CD14-positive monocyte (primary cell): ENCODE results near the gene LRRC38. TPM values are rescaled to one million over a fixed set of nuclear protein-coding genes. Genes with fewer than 3 reads are reported as not detected.

Experiments
- DNase-seq, 3 donors: peaks; one replicate each; pipeline ENCODE4 v3.0.0-alpha.2; 2011 to 2022
- H2AFZ ChIP-seq: 2 replicates; pipeline ENCODE4 v1.6.0; 2012; ENCODE audit warnings: mild to moderate bottlenecking, low read depth, low read length, inconsistent platforms; ENCODE audit not compliant: insufficient read depth, poor library complexity, severe bottlenecking
- H3K27ac ChIP-seq, 2 donors: 1 replicate in 1 of 2; 2 replicates in 1 of 2; pipeline ENCODE4 v1.5.1; 2012 to 2013; ENCODE audit warnings: low read length in 2 of 2, control low read depth in 1 of 2, inconsistent platforms in 1 of 2, low read depth in 1 of 2, mild to moderate bottlenecking in 1 of 2
- H3K27me3 ChIP-seq, 2 donors: one replicate each; pipeline versions ENCODE4 v1.6.0 to v1.6.1; 2011 to 2013; ENCODE audit warnings: low read length in 2 of 2; ENCODE audit not compliant: control insufficient read depth in 2 of 2, insufficient read depth in 2 of 2
- H3K36me3 ChIP-seq, 2 donors: replicated peaks in 1 of 2; 1 replicate in 1 of 2; 2 replicates in 1 of 2; pipeline versions ENCODE4 v1.5.1 to v1.6.1; 2012 to 2013; ENCODE audit warnings: low read length in 2 of 2, control low read depth in 1 of 2, inconsistent platforms in 1 of 2, mild to moderate bottlenecking in 1 of 2; ENCODE audit not compliant: insufficient read depth in 2 of 2, control insufficient read depth in 1 of 2
- H3K4me1 ChIP-seq, 2 donors: 1 replicate in 1 of 2; 2 replicates in 1 of 2; pipeline versions ENCODE4 v1.5.1 to v1.6.1; 2012 to 2013; ENCODE audit warnings: low read length in 2 of 2, control low read depth in 1 of 2, inconsistent platforms in 1 of 2, mild to moderate bottlenecking in 1 of 2, moderate library complexity in 1 of 2; ENCODE audit not compliant: insufficient read depth in 2 of 2, control insufficient read depth in 1 of 2
- H3K4me2 ChIP-seq: replicated peaks from 2 replicates; pipeline ENCODE3; 2012; ENCODE audit warnings: low read length, moderate library complexity, mild to moderate bottlenecking; ENCODE audit not compliant: poor library complexity, severe bottlenecking; ENCODE audit errors: extremely low read depth
- H3K4me3 ChIP-seq, 3 experiments: fragments of 200-600 bp in 1 of 3; sonication (generic) in 1 of 3; replicated peaks in 1 of 3; 1 replicate in 2 of 3; 2 replicates in 1 of 3; pipeline ENCODE4 v1.5.1; 2011 to 2013; ENCODE audit warnings: low read length in 3 of 3, mild to moderate bottlenecking in 3 of 3, control low read depth in 2 of 3, low read depth in 2 of 3, inconsistent platforms in 1 of 3, moderate library complexity in 1 of 3
- H3K79me2 ChIP-seq: 2 replicates; pipeline ENCODE4 v1.6.0; 2012; ENCODE audit warnings: mild to moderate bottlenecking, control low read depth, inconsistent platforms, low read length, moderate library complexity; ENCODE audit not compliant: insufficient read depth
- H3K9ac ChIP-seq: 2 replicates; pipeline ENCODE4 v1.6.0; 2017; ENCODE audit warnings: low read length, mild to moderate bottlenecking; ENCODE audit not compliant: insufficient read depth, poor library complexity, severe bottlenecking
- H3K9me3 ChIP-seq, 2 donors: replicated peaks in 1 of 2; 1 replicate in 1 of 2; 2 replicates in 1 of 2; pipeline versions ENCODE4 v1.5.1 to v1.6.1; 2012 to 2013; ENCODE audit warnings: low read length in 2 of 2, control low read depth in 1 of 2; ENCODE audit not compliant: control insufficient read depth in 1 of 2, insufficient read depth in 1 of 2
- H4K20me1 ChIP-seq: 2 replicates; pipeline ENCODE4 v1.6.0; 2012; ENCODE audit warnings: mild to moderate bottlenecking, low read length, control low read depth, moderate library complexity; ENCODE audit not compliant: insufficient read depth
- H3K27ac Mint-ChIP-seq, 7 donors: one replicate each; pipeline ENCODE4 v1.8.0; 2020; ENCODE audit warnings: mild to moderate bottlenecking in 7 of 7, mixed read lengths in 7 of 7, moderate library complexity in 6 of 7, inconsistent platforms in 2 of 7
- H3K27me3 Mint-ChIP-seq, 3 donors: one replicate each; pipeline ENCODE4 v1.8.0; 2021 to 2022; ENCODE audit warnings: low read depth in 3 of 3, mild to moderate bottlenecking in 3 of 3, mixed read lengths in 3 of 3, moderate library complexity in 3 of 3, inconsistent platforms in 1 of 3
- H3K36me3 Mint-ChIP-seq, 2 donors: one replicate each; pipeline ENCODE4 v1.8.0; 2020; ENCODE audit warnings: mixed read lengths in 2 of 2, inconsistent platforms in 1 of 2, mild to moderate bottlenecking in 1 of 2
- H3K4me1 Mint-ChIP-seq: one replicate; pipeline ENCODE4 v1.8.0; 2020; ENCODE audit warnings: mild to moderate bottlenecking, mixed read lengths
- H3K4me3 Mint-ChIP-seq, 2 donors: one replicate each; pipeline ENCODE4 v1.8.0; 2020; ENCODE audit warnings: mild to moderate bottlenecking in 2 of 2, mixed read lengths in 2 of 2, moderate library complexity in 1 of 2
- H3K9me3 Mint-ChIP-seq, 7 donors: one replicate each; pipeline ENCODE4 v1.8.0; 2020 to 2022; ENCODE audit warnings: mixed read lengths in 7 of 7, mild to moderate bottlenecking in 6 of 7, moderate library complexity in 6 of 7, inconsistent platforms in 2 of 7
- CTCF ChIP-seq: fragments of 200-600 bp; IDR thresholded peaks from one replicate; pipeline ENCODE4 v1.8.0; 2022; ENCODE audit warnings: antibody characterized with exemption, mild to moderate bottlenecking
- WGBS: methylation state at CpG from one replicate; pipeline ENCODE4 v1.1.5; 2013; ENCODE audit warnings: missing lambda C conversion rate; ENCODE audit not compliant: insufficient coverage; 5-methylcytosine and 5-hydroxymethylcytosine counted together
- intact Hi-C, 2 donors: fragments of 100-400 bp; cut with micrococcal nuclease; formaldehyde crosslinking; loops; one replicate each; pipeline versions ENCODE4 v1.15.0 to v1.15.1; 2023
- polyA plus RNA-seq, 3 donors: library from polyadenylated mRNA; depleted of rRNA in 1 of 3; unstranded in 2 of 3; stranded (reverse) in 1 of 3; fragments of 300-500 nt in 2 of 3; fragments of >200 nt in 1 of 3; fragmentation: Illumina TruSeq in 2 of 3; gene quantifications; 1 replicate in 2 of 3; 2 replicates in 1 of 3; pipeline ENCODE4 v1.2.3, GENCODE V29; 2012 to 2021

Gene LRRC38
- polyA plus RNA-seq, 3 donors = not detected

DNA sequence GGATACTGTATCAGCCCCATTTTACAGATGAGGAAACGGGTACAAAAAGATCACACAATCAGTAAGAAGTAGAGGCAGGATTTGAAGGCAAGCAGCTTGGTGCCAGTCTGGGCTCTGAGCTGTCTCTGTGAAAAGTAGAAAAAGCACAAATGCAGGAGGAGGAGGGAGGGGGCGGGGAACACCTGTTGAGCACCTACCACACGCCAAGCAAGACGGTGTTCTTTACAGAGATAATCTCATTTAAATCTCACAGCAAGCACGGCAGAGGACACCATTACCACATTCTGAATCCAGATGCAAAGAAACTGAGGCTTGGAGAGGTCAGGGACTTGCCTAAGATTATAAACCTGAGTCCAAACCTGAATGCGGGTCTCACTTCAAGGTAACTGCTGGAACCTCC is 3.3 kb downstream of the LRRC38 start:
- Histone ChIP-seq H3K27ac (no peak overlapping the region), H3K9ac (no peak overlapping the region), H2AFZ (no peak overlapping the region), H3K27me3 (peaks cover 14 to 39% of the 10 kb centered on the region in 2 donors), H3K36me3 (no peaks in the 10 kb centered on the region), H3K4me3 (no peak overlapping the region), H3K9me3 (no peaks in the 10 kb centered on the region), H4K20me1 (no peaks in the 10 kb centered on the region), H3K4me1 (no peaks in the 10 kb centered on the region), H3K79me2 (no peaks in the 10 kb centered on the region), H3K4me2 (no peak overlapping the region)
- peaks cover 0 to 3% (median 0%) of the 10 kb centered on the region in 7 donors for H3K9me3 Mint-ChIP-seq
- H3K4me3 Mint-ChIP-seq = no peak overlapping the region
- 78% methylated on average over 1 of the region's 6 CpGs for WGBS
- H3K27me3 Mint-ChIP-seq = peaks cover 36 to 52% (median 51%) of the 10 kb centered on the region in 3 donors
- H3K27ac Mint-ChIP-seq = no peak overlapping the region
- no peak for TF ChIP-seq CTCF
- no peaks in the 10 kb centered on the region for H3K4me1 Mint-ChIP-seq
- DNase-seq = no peak
- no peaks in the 10 kb centered on the region for H3K36me3 Mint-ChIP-seq
- intact Hi-C loops = no loop called here

GRCh38 chr1:13507075-13507474 is 6.7 kb downstream of the LRRC38 start:
- H3K27ac ChIP-seq = no peak overlapping the region
- intact Hi-C loops = no loop called here
- peaks cover 11 to 27% (median 23%) of the 10 kb centered on the region in 3 donors for H3K27me3 Mint-ChIP-seq
- H3K79me2 ChIP-seq = no peaks in the 10 kb centered on the region
- no peak overlapping the region for H3K4me3 ChIP-seq
- H3K9me3 Mint-ChIP-seq = no peaks in the 10 kb centered on the region
- H3K27ac Mint-ChIP-seq = no peak overlapping the region
- H3K27me3 ChIP-seq = peaks cover 0 to 9% of the 10 kb centered on the region in 2 donors
- H3K4me1 ChIP-seq = no peaks in the 10 kb centered on the region
- H3K9me3 ChIP-seq = no peaks in the 10 kb centered on the region
- no peaks in the 10 kb centered on the region for H4K20me1 ChIP-seq
- no peaks in the 10 kb centered on the region for H3K36me3 Mint-ChIP-seq
- no peak overlapping the region for H3K4me3 Mint-ChIP-seq
- 85% methylated on average over 2 of the region's 4 CpGs for WGBS
- H3K4me2 ChIP-seq = no peak overlapping the region
- no peaks in the 10 kb centered on the region for H3K36me3 ChIP-seq
- H3K9ac ChIP-seq = no peak overlapping the region
- H3K4me1 Mint-ChIP-seq = no peaks in the 10 kb centered on the region
- no peak overlapping the region for H2AFZ ChIP-seq
- TF ChIP-seq CTCF = no peak
- DNase-seq = no peak
